ENCODE results near the gene OPRD1.
"Not testable (repeated sequence)": the region's sequence is repeated elsewhere in the genome, so short reads cannot be mapped to it uniquely, and the experiment has no call there.

Gene OPRD1

DNA sequence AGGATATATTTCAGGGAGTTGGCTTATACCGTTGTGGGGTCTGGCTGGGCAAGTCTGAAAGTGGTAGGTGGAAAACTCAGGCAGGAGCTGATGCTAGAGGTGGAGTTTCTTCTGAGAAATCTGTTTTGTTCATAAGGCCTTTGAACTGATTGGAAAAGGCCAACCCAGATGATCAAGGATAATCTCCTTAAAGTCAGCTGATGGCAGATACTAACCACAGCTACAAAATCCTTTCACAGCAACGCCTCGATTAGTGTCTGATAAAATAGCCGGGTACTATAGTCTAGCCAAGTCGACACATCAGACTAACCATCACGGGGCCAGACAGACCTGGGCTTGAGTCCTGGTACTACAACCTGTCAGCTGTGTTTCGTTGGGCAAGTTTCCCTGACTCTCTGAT is 21.4 kb downstream of the OPRD1 start:
- no peak for DNase-seq (ENCODE audit: extremely low read depth, low read depth)
- TF ChIP-seq, protein P1, sequence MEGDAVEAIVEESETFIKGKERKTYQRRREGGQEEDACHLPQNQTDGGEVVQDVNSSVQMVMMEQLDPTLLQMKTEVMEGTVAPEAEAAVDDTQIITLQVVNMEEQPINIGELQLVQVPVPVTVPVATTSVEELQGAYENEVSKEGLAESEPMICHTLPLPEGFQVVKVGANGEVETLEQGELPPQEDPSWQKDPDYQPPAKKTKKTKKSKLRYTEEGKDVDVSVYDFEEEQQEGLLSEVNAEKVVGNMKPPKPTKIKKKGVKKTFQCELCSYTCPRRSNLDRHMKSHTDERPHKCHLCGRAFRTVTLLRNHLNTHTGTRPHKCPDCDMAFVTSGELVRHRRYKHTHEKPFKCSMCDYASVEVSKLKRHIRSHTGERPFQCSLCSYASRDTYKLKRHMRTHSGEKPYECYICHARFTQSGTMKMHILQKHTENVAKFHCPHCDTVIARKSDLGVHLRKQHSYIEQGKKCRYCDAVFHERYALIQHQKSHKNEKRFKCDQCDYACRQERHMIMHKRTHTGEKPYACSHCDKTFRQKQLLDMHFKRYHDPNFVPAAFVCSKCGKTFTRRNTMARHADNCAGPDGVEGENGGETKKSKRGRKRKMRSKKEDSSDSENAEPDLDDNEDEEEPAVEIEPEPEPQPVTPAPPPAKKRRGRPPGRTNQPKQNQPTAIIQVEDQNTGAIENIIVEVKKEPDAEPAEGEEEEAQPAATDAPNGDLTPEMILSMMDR (IDR thresholded peaks at IDR 0.05; ENCODE audit: low read depth, low read length) = no peak

DNA sequence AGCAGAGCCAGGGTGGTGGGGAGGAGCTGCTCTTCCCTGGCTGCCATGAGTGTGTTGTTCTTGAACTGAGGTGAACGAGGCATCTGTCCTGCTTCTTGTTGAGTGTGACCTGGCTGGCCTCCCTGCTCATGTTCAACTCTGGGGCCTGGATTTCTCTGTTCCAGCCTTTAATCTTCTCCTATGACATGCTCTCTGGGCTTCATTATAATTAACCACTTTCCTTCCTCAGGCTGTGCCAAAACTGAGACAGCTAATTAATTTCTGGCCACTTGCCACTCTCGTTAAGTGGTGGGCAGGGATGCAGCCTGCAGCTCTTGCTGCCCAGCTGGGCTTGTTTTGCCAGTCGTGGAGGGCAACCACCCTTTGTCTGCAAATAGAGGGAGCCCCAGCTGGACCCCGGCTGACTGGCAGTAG is 23.3 kb downstream of the OPRD1 start:
- DNase-seq (ENCODE audit: extremely low read depth, low read depth) = no peak
- TF ChIP-seq, protein P1 (IDR thresholded peaks at IDR 0.05; ENCODE audit: low read depth, low read length) = no peak

DNA sequence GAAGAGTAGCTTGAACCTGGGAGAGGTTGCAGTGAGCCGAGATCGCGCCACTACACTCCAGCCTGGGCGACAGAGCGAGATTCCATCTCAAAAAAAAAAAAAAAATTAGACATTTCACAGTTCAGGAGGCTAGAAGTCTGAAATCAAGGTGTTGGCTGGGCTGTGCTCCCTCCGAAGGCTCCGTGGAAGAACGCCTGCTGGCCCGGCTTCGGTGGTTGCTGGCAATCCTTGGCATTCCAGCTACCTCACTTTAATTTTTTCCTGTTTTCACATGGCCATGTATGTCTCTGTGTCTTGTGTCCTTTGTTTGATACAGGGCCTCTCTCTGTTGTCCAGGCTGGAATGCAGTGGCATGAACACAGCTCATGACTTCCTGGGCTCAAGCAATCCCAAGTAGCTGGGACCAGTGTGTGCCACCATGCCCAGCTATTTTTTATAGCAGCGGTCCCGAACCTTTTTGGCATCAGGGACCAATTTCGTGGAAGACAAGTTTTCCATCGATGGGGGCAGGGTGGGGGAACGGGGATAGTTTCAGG is 24.5 kb downstream of the OPRD1 start:
- no peak for DNase-seq (ENCODE audit: extremely low read depth, low read depth)
- TF ChIP-seq, protein P1 (IDR thresholded peaks at IDR 0.05; ENCODE audit: low read depth, low read length) = no peak

DNA sequence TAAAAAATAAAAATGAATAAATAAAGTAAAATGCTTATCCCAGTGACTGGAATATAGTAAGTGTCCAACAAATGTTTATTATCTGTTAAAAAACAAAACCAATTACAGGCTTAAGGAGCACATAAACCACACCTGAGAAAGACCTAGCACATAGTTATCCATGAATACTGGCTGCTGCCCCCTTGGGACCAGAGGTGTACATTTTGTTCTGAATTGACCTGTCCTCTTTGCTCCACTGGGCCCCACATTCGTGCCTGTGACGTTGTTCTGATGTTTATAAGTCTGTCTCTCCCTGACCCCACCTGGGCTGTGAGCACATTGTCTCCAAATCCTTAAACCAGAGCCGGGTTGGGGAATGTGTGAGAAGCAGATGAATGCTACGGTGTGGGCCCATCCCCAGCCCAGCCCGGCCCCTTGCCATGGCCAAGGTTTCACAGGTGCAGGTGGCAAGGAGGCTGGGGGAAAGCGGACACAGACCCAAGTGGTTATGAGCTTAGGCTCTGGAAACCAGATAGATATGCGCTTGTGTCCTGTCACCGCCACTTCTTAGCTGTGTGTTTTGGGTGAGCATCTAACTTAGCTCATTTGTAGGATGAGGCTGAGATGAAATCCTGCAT is 29.1 kb downstream of the OPRD1 start:
- no peak for DNase-seq (ENCODE audit: extremely low read depth, low read depth)
- TF ChIP-seq, protein P1 (IDR thresholded peaks at IDR 0.05; ENCODE audit: low read depth, low read length) = no peak

DNA sequence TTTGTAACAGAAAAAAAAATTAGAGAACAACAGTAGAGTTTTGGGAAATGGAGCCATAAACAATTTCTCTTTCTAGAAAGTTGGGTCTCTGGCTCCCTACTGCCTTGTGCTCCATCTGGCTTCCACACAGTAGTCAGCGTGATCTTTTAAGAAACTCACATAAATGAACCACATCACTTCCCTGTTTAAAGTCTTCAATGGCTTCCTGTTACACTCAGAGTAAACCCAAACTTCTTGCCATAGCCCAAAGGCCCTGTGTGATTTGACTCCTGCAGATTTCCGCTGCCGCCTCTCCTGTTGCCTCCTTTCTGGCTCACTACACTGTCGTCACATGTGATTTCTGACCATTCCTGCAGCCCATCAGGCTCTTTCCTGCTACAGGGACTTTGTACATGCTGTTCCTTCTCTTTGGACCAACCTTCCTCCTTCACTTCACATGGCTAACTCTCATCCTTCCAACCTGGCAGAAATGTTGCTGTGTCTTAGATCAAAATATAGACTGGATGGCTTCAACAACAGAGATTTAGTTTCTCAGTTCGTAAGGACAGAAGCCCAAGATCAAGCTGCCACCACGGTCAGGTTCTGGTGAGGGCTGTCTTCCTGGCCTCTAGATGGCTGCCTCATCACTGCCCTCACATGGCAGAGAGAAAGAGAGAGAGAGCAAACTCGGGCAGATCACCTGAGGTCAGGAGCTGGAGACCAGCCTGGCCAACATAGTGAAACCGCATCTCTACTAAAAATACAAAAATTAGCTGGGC is 34.0 kb downstream of the OPRD1 start:
- TF ChIP-seq, protein P1 (IDR thresholded peaks at IDR 0.05; ENCODE audit: low read depth, low read length) = peak; percentile 4
- DNase-seq (ENCODE audit: extremely low read depth, low read depth) = no peak

DNA sequence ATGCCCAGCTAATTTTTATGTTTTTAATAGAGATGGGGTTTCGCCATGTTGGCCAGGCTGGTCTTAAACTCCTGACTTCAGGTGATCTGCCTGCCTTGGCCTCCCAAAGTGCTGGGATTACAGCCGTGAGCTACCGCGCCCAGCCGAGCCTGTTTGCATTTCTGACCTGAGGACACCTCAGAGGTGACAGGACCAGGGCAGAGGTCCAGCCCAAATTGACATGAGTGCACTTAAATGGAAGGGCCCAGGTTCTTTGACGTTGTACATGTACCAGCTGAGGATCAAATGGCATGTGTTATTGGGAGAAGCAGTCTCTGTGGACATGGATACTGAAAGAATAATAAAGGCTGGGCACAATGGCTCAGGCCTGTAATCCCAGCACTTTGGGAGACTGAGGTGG is 35.2 kb downstream of the OPRD1 start:
- not testable (repeated sequence) for DNase-seq (ENCODE audit: extremely low read depth, low read depth)

DNA sequence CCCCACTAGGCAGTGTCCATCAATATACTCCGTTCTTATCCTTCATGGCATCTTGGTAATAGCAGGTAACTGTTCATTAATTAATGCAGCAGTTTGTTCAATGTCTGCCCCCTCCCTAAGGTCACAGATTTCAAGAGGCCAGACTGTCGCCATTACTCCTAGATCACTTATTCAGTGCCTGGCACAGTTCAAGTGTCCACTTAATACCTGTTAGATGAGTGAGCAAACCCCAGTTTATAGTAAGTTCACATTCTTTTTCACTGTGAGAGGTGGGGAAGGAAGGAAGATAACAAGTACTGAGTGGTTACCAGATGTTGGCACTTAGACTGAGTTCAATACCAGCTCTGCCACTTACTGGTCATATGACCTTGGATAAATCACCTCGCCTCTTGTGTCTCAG is 36.4 kb downstream of the OPRD1 start:
- TF ChIP-seq, protein P1 (IDR thresholded peaks at IDR 0.05; ENCODE audit: low read depth, low read length) = no peak
- DNase-seq (ENCODE audit: extremely low read depth, low read depth) = no peak
